GM12878 (cell line): ENCODE data around the gene AGBL1. TPM values are rescaled to one million over a fixed set of nuclear protein-coding genes. Genes with fewer than 3 reads are reported as not detected.

ENCODE experiments used
- ATAC-seq: fragments of 200-7000 bp; cut with Tn5 transposase; 3 replicates; pipeline ENCODE4 v1.9.1; 2020; ENCODE audit warnings: mild to moderate bottlenecking, moderate library complexity
- BruUV-seq: library from RNA; stranded (reverse); fragments of 400-500 nt; replicated peaks from 2 replicates; lab custom pipeline; 2021; lab: Mats Ljungman, UMichigan
- CTCF ChIA-PET: fragments of 300-600 bp; sonication (Branson Sonifier 250); formaldehyde crosslinking; extraction: SDS; loops from one replicate; lab custom pipeline; 2021; ENCODE audit warnings: inconsistent platforms; lab: Yijun Ruan, JAX
- POLR2A ChIA-PET: fragments of 350-600 bp; formaldehyde crosslinking; extraction: SDS; loops from one replicate; lab custom pipeline; 2021; ENCODE audit warnings: inconsistent platforms; lab: Charles Lee
- RAD21 ChIA-PET: fragments of 300-600 bp; sonication (Branson Sonifier 250); formaldehyde crosslinking; loops from one replicate; lab custom pipeline; 2023; ENCODE audit warnings: antibody characterized with exemption; ENCODE audit not compliant: unreplicated experiment; lab: Charles Lee
- SMC1A ChIA-PET: fragments of 300-600 bp; sonication (Branson Sonifier 250); formaldehyde crosslinking; loops from one replicate; lab custom pipeline; 2023; ENCODE audit not compliant: unreplicated experiment, uncharacterized antibody; lab: Charles Lee
- DNase-seq: peaks from one replicate; pipeline ENCODE4 v3.0.0-alpha.2; 2011; ENCODE audit warnings: low read depth, low spot score
- FAIRE-seq: peaks from 3 replicates; lab custom pipeline; 2011; peaks lifted over from hg19 to GRCh38; lab: Jason Lieb, UNC
- H2AFZ ChIP-seq: 2 replicates; pipeline ENCODE4 v1.6.0; 2011; ENCODE audit warnings: low read depth, low read length, control low read depth; ENCODE audit not compliant: control insufficient read depth
- H3K27ac ChIP-seq: 2 replicates; pipeline ENCODE4 v1.5.1; 2011; ENCODE audit warnings: control low read depth; ENCODE audit not compliant: control insufficient read depth, insufficient read depth
- H3K27me3 ChIP-seq, 2 experiments: replicated peaks in 1 of 2; 2 replicates each; pipeline versions ENCODE4 v1.6.0 to v1.6.1; 2011; ENCODE audit warnings: low read length in 1 of 2; ENCODE audit not compliant: control insufficient read depth in 2 of 2, insufficient read depth in 2 of 2
- H3K36me3 ChIP-seq, 2 experiments: 2 replicates each; pipeline ENCODE4 v1.5.1; 2011; ENCODE audit warnings: low read length in 1 of 2; ENCODE audit not compliant: control insufficient read depth in 2 of 2, insufficient read depth in 2 of 2
- H3K4me1 ChIP-seq: 2 replicates; pipeline ENCODE4 v1.6.1; 2011; ENCODE audit warnings: mild to moderate bottlenecking, low read length, moderate library complexity, mixed read lengths; ENCODE audit not compliant: control insufficient read depth, insufficient read depth
- H3K4me2 ChIP-seq: 2 replicates; pipeline ENCODE4 v1.6.0; 2011; ENCODE audit warnings: control low read depth; ENCODE audit not compliant: control insufficient read depth, insufficient read depth
- H3K4me3 ChIP-seq: fragments of 200-600 bp; sonication (generic); 2 replicates; pipeline ENCODE4 v1.5.1; 2016
- H3K79me2 ChIP-seq: 2 replicates; pipeline ENCODE4 v1.6.0; 2011; ENCODE audit warnings: low read length; ENCODE audit not compliant: control insufficient read depth, insufficient read depth
- H3K9ac ChIP-seq: 2 replicates; pipeline ENCODE4 v1.8.0; 2011; ENCODE audit warnings: low read length, control low read depth, mixed read lengths; ENCODE audit not compliant: control insufficient read depth, insufficient read depth
- H3K9me3 ChIP-seq: replicated peaks from 3 replicates; pipeline ENCODE4 v1.5.1; 2011; ENCODE audit warnings: mild to moderate bottlenecking, low read length; ENCODE audit not compliant: control insufficient read depth, insufficient read depth
- H4K20me1 ChIP-seq: 2 replicates; pipeline ENCODE4 v1.6.0; 2011; ENCODE audit not compliant: control insufficient read depth, insufficient read depth
- BACH1 ChIP-seq: fragments of 450-650 bp; IDR thresholded peaks from 2 replicates; pipeline ENCODE4 v1.6.1; 2017; ENCODE audit warnings: mild to moderate bottlenecking, borderline replicate concordance
- ELK1 ChIP-seq: IDR thresholded peaks from 2 replicates; pipeline ENCODE4 v1.6.1; 2012; ENCODE audit warnings: low read depth, low read length, improper control_type of control experiment
- IRF4 ChIP-seq: IDR thresholded peaks from 2 replicates; pipeline ENCODE4 v1.6.1; 2011; ENCODE audit warnings: low read depth, low read length
- MTA3 ChIP-seq: IDR thresholded peaks from 2 replicates; pipeline ENCODE4 v1.6.1; 2012; ENCODE audit warnings: low read length, inconsistent platforms, borderline replicate concordance
- NR2C1 ChIP-seq: fragments of 450-650 bp; IDR thresholded peaks from 2 replicates; pipeline ENCODE4 v1.6.1; 2017; ENCODE audit warnings: antibody characterized with exemption, mild to moderate bottlenecking, moderate library complexity
- NR2F1 ChIP-seq: fragments of 450-650 bp; conservative IDR thresholded peaks from 2 replicates; pipeline ENCODE4 v1.6.1; 2017; ENCODE audit warnings: mild to moderate bottlenecking
- PAX5 ChIP-seq: IDR thresholded peaks from 2 replicates; pipeline ENCODE4 v1.6.1; 2011; ENCODE audit warnings: low read depth, low read length, borderline replicate concordance
- POLR2AphosphoS2 ChIP-seq: IDR thresholded peaks from 2 replicates; pipeline ENCODE4 v1.6.1; 2011; ENCODE audit warnings: low read depth, mild to moderate bottlenecking, low read length, improper control_type of control experiment, moderate library complexity
- SIN3A ChIP-seq: IDR thresholded peaks from 2 replicates; pipeline ENCODE4 v1.6.1; 2012; ENCODE audit warnings: low read depth, low read length, improper control_type of control experiment
- SMAD5 ChIP-seq: IDR thresholded peaks from 2 replicates; pipeline ENCODE4 v1.6.1; 2016; ENCODE audit warnings: antibody characterized with exemption, low read depth
- SP1 ChIP-seq: IDR thresholded peaks from one replicate; pipeline ENCODE4 v1.6.1; 2011; ENCODE audit warnings: low read depth, low read length
- SPI1 ChIP-seq: IDR thresholded peaks from 2 replicates; pipeline ENCODE4 v1.6.1; 2011; ENCODE audit warnings: low read depth, mild to moderate bottlenecking, low read length, moderate library complexity, borderline replicate concordance; ENCODE audit not compliant: insufficient read depth
- TBL1XR1 ChIP-seq: IDR thresholded peaks from 2 replicates; pipeline ENCODE4 v1.6.1; 2012; ENCODE audit warnings: low read depth, low read length, improper control_type of control experiment
- ZNF24 ChIP-seq: fragments of 450-650 bp; IDR thresholded peaks from 2 replicates; pipeline ENCODE4 v1.6.1; 2017; ENCODE audit warnings: antibody characterized with exemption, mild to moderate bottlenecking
- whole genome bisulfite sequencing: methylation state at CpG from one replicate; pipeline ENCODE4 v1.1.6; 2016; ENCODE audit warnings: low lambda C conversion rate; ENCODE audit not compliant: insufficient replicate concordance, insufficient coverage; ENCODE audit errors: missing lambda C conversion rate; 5-methylcytosine and 5-hydroxymethylcytosine counted together
- in situ Hi-C: fragments of 300-500 bp; cut with MboI; formaldehyde crosslinking; loops from 9 replicates; pipeline ENCODE4 v1.14.3; 2018; ENCODE audit warnings: mixed read lengths
- intact Hi-C: fragments of 100-400 bp; cut with micrococcal nuclease; formaldehyde crosslinking; loops from one replicate; pipeline ENCODE4 v1.14.2; 2022; ENCODE audit not compliant: unreplicated experiment
- polyA plus RNA-seq, 11 experiments: library from polyadenylated mRNA; depleted of rRNA in 4 of 11; unstranded in 6 of 11; stranded (reverse) in 5 of 11; fragments of >200 nt; fragmentation: Nextera tagmentation in 4 of 11; fragmentation: Illumina TruSeq in 1 of 11; extraction: Ambion mirVana in 4 of 11; extraction: Trizol in 1 of 11; gene quantifications; 1 replicate in 1 of 11; 2 replicates in 10 of 11; pipeline versions ENCODE4 v1.2.1 to v1.2.3, GENCODE V29; 2011 to 2016; ENCODE audit warnings: inconsistent platforms in 2 of 11, missing spikeins in 2 of 11, low read depth in 1 of 11
- total RNA-seq, 4 experiments: library from RNA; depleted of rRNA in 3 of 4; stranded (reverse); fragments of >200 nt in 3 of 4; fragmentation: Illumina TruSeq in 1 of 4; extraction: Trizol in 1 of 4; gene quantifications; 2 replicates each; pipeline versions ENCODE4 v1.2.1 to v1.2.3, GENCODE V29; 2013 to 2021
- TF ChIP-seq, protein P1 (sequence below): fragments of 450-650 bp; IDR thresholded peaks from 2 replicates; pipeline ENCODE4 v1.6.1; 2017; ENCODE audit warnings: mild to moderate bottlenecking, low read depth, inconsistent platforms; ENCODE audit not compliant: poor library complexity, severe bottlenecking
- TF ChIP-seq, protein P2 (sequence below): fragments of 450-650 bp; IDR thresholded peaks from 2 replicates; pipeline ENCODE4 v1.6.1; 2014; ENCODE audit warnings: mild to moderate bottlenecking

Gene AGBL1
- total and polyA plus RNA-seq, 10 of the 15 experiments (the other 5 are each of a cell fraction or from before 2014, with no cell fraction given): not detected

GRCh38 chr15:86751116-86751515 is 671.4 kb downstream of the AGBL1 start (continued):
- TF ChIP-seq, protein P1, sequence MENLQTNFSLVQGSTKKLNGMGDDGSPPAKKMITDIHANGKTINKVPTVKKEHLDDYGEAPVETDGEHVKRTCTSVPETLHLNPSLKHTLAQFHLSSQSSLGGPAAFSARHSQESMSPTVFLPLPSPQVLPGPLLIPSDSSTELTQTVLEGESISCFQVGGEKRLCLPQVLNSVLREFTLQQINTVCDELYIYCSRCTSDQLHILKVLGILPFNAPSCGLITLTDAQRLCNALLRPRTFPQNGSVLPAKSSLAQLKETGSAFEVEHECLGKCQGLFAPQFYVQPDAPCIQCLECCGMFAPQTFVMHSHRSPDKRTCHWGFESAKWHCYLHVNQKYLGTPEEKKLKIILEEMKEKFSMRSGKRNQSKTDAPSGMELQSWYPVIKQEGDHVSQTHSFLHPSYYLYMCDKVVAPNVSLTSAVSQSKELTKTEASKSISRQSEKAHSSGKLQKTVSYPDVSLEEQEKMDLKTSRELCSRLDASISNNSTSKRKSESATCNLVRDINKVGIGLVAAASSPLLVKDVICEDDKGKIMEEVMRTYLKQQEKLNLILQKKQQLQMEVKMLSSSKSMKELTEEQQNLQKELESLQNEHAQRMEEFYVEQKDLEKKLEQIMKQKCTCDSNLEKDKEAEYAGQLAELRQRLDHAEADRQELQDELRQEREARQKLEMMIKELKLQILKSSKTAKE: no peak
- TF ChIP-seq SIN3A: no peak
- TF ChIP-seq SMAD5: no peak
- no peak for TF ChIP-seq PAX5
- TF ChIP-seq, all 136 proteins: peak for 0

- H3K27ac ChIP-seq: no peak overlapping the region
- no peaks in the 10 kb centered on the region for H3K79me2 ChIP-seq
- intact Hi-C loops (no loop called here), in situ Hi-C loops (no loop called here)
- H3K9ac ChIP-seq: no peak overlapping the region
- POLR2A ChIA-PET: no interaction called here
- 7% methylated on average over 3 of the region's 3 CpGs for WGBS
- SMC1A ChIA-PET: no interaction called here
- no peak for DNase-seq
- no peak for FAIRE-seq
- TF ChIP-seq ELK1 (no peak), MTA3 (no peak), NR2F1 (no peak), BACH1 (no peak), IRF4 (no peak), SPI1 (no peak), POLR2AphosphoS2 (no peak), SP1 (no peak), PAX5 (no peak), TBL1XR1 (no peak), ZNF24 (no peak), NR2C1 (no peak)
- TF ChIP-seq, protein P2, sequence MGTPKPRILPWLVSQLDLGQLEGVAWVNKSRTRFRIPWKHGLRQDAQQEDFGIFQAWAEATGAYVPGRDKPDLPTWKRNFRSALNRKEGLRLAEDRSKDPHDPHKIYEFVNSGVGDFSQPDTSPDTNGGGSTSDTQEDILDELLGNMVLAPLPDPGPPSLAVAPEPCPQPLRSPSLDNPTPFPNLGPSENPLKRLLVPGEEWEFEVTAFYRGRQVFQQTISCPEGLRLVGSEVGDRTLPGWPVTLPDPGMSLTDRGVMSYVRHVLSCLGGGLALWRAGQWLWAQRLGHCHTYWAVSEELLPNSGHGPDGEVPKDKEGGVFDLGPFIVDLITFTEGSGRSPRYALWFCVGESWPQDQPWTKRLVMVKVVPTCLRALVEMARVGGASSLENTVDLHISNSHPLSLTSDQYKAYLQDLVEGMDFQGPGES: no peak
- H4K20me1 ChIP-seq: no peaks in the 10 kb centered on the region
- no peak for ATAC-seq
- BruUV-seq: no TSS peak
- no peak overlapping the region for H3K4me3 ChIP-seq
- CTCF ChIA-PET: no interaction called here
- H3K9me3 ChIP-seq: no peaks in the 10 kb centered on the region
- no peak overlapping the region for H3K4me2 ChIP-seq
- RAD21 ChIA-PET: no interaction called here
- H3K36me3 ChIP-seq: no peaks in the 10 kb centered on the region
- no peaks in the 10 kb centered on the region for H3K27me3 ChIP-seq
- no peaks in the 10 kb centered on the region for H3K4me1 ChIP-seq
- H2AFZ ChIP-seq: no peak overlapping the region
Observed at GRCh38 chr15:86754846-86755245, 675.2 kb downstream of the AGBL1 start.
